Subcutaneous adipose tissue (tissue), 4 donors: ENCODE measurements around the gene NAGA. TPM values are rescaled to one million over a fixed set of nuclear protein-coding genes. Genes with fewer than 3 reads are reported as not detected.

Experiments
- CTCF ChIP-seq: fragments of 450-650 bp; IDR thresholded peaks from one replicate; pipeline ENCODE4 v1.5.1; 2016; ENCODE audit warnings: low read depth, mild to moderate bottlenecking, control low read depth, antibody characterized with exemption, moderate library complexity
- small RNA-seq: library from RNA; depleted of rRNA; stranded (forward); fragments of <200 nt; gene quantifications from one replicate; pipeline ENCODE3, GENCODE V24; 2016
- total RNA-seq, 4 donors: library from RNA; depleted of rRNA; stranded (reverse); fragments of >200 nt; gene quantifications; one replicate each; pipeline ENCODE4 v1.1.0, GENCODE V29; 2016

The NAGA gene
- total RNA-seq, 4 donors from 2014 or later, result 16.2 to 56.1 (median 31.1) TPM

DNA sequence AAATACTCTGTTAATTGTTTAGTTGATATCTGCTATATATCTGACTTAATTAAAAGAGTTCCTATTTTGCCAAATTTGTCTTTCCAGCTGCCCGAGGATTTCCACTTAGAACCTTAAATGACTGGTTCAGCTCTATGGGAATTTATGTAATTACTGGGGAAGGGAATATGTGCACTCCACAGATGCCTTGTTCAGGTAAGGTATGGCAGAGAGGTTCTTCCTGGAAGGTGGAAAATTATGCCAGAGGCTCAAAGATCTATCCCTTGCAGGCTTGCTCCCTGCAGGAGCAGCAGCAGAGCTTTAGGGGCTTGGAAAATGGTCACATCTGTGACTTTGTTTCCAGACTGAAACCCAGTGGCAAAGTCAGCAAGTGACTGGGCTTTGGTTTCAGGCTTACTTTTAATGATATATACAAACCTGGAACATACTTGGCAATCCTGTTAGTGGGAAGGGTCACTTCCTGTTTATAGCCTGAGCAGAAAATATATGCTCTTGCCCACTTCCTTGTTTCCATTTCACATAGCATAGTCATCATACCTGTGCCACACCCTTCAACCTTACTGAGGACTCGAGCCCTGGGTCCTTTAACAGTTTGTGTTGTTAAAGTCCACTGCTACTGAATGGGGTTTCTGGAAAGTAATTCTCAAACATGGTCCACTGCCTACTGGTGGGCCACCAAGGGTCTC is 48.3 kb downstream of the NAGA start:
- no peak for TF ChIP-seq CTCF

DNA sequence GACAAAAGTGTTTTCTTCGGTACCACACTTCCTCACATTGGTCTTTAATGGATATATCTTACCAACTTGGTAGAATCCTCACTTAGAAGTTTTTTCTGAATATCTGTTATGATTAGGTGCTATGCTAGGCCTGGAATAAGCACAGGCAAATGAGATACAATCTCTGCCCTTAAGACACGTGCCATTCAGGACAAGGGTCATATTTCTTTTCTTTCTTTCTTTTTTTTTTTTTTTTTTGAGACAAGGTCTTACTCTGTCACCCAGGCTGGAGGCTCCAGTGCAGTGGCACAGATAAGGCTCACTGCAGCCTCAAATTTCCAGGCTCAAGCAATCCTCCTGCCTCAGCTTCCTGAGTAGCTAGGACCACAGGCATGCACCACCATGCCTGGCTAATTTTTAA is 49.0 kb downstream of the NAGA start:
- TF ChIP-seq CTCF, result no peak

GRCh38 chr22:42018224-42018623 is 52.4 kb downstream of the NAGA start:
- no peak for TF ChIP-seq CTCF

- TF ChIP-seq CTCF, result no peak
Observed at GRCh38 chr22:42016111-42016510, 54.5 kb downstream of the NAGA start.

DNA sequence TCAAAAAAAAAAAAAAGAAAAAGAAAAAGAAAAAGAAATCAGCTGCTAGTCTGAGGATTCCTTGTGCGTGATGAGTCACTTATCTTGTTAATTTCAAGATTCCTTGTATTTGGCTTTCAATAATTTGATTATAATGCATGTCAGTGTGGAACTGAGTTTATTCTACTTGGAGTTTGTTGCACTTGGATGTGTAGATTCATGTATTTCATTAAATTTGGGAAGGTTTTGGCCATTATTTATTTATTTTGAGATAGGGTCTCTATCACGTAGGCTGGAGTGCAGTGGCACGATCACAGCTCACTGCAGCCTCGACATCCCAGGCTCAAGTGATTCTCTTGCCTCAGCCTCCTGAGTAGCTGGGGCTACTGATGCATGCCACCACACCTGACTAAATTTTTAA is 57.2 kb downstream of the NAGA start:
- TF ChIP-seq CTCF, result no peak

DNA sequence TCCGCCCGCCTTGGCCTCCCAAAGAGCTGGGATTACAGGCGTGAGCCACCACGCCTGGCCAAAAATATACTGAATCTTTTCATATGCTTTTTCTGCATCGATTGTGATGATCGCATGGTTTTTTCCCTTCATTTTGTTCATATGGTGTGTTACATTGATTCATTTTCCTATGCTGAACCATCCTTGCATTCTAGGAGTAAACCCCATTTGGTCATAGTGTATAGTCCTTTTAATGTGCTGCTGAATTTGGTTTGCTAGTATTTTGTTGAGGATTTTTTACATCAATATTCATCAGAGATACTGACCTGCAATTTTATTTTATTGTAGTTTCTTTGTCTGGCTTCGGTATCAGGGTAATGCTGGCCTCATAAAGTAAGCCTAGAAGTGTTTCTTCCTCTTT is 59.8 kb downstream of the NAGA start:
- no peak for TF ChIP-seq CTCF

Small RNA genes within 50 kb of the gene (small RNA-seq; reads per million reads assigned to genes)
- not detected for gene SNORD13P1

Other genes with a start within 250 kb of the NAGA start
- 10 to 100 TPM; 21.4 to 28.0 (median 25.3) TPM for gene SREBF2, start 237.7 kb downstream of the NAGA start, total RNA-seq
- gene SHISA8, start 155.7 kb downstream of the NAGA start, total RNA-seq, result not detected
- not detected for gene TNFRSF13C, start 144.0 kb downstream of the NAGA start, total RNA-seq
- 1 to 10 TPM in 2 of 4 donors, not detected in 2; 2.4 to 3.2 TPM for gene CENPM, start 123.7 kb downstream of the NAGA start, total RNA-seq
- gene SEPTIN3, start 101.4 kb downstream of the NAGA start, total RNA-seq, result under 1 TPM in 3 of 4 donors, not detected in 1; 0.19 to 0.51 (median 0.22) TPM
- 1 to 10 TPM; 1.1 to 1.5 (median 1.3) TPM for gene WBP2NL, start 72.0 kb downstream of the NAGA start, total RNA-seq
- gene PHETA2, start 3.4 kb upstream of the NAGA start, total RNA-seq, result 10 to 100 TPM in 3 of 4 donors, 1 to 10 TPM in 1; 7.5 to 15.4 (median 12.9) TPM
- gene SMDT1, start 8.9 kb upstream of the NAGA start, total RNA-seq, result 10 to 100 TPM in 3 of 4 donors, 1 to 10 TPM in 1; 9.3 to 12.7 (median 11.7) TPM
- gene NDUFA6, start 20.0 kb upstream of the NAGA start, total RNA-seq, result 10 to 100 TPM; 51.0 to 81.0 (median 64.9) TPM
- 1 to 10 TPM in 1 of 4 donors, under 1 TPM in 1, not detected in 2; 0.51 to 3.0 TPM for gene CYP2D6, start 60.0 kb upstream of the NAGA start, total RNA-seq
- gene TCF20, start 199.8 kb upstream of the NAGA start, total RNA-seq, result 10 to 100 TPM; 17.8 to 25.6 (median 22.4) TPM